Measurements from ENCODE around the gene RB1.

RB1 gene

GRCh38 chr13:48403151-48403631 is 99.6 kb downstream of the RB1 start:
- Histone ChIP-seq H3K9ac (ENCODE audit: low read length) (no peak overlapping the region), H3K4me3 (ENCODE audit: low read depth, low read length, poor library complexity, severe bottlenecking) (no peak overlapping the region), H3K9me2 (ENCODE audit: low read depth, low read length) (no peaks in the 10 kb centered on the region), H2AFZ (ENCODE audit: low read length) (no peak overlapping the region), H3K27ac (ENCODE audit: low read depth, low read length, poor library complexity, severe bottlenecking) (no peak overlapping the region), H3K9me3 (ENCODE audit: low read length) (no peaks in the 10 kb centered on the region), H4K20me1 (ENCODE audit: insufficient read depth, low read length) (no peaks in the 10 kb centered on the region), H3K4me1 (ENCODE audit: insufficient read depth, low read length, severe bottlenecking) (peaks cover 13% of the 10 kb centered on the region), H3K4me2 (ENCODE audit: low read length) (no peak overlapping the region), H3K36me3 (ENCODE audit: insufficient read depth, low read length) (peaks cover 6% of the 10 kb centered on the region; the same call in 1 of the 2 replicates), H3F3A (ENCODE audit: insufficient read depth, low read length) (no peaks in the 10 kb centered on the region; the same call in 1 of the 2 replicates), H3K27me3 (ENCODE audit: insufficient read depth, low read length) (no peaks in the 10 kb centered on the region), H3K79me2 (ENCODE audit: insufficient read depth, low read length) (no peaks in the 10 kb centered on the region)
- TF ChIP-seq CTCF (IDR thresholded peaks at IDR 0.05; ENCODE audit: low read length) (no peak), EZH2 (IDR thresholded peaks at IDR 0.05; ENCODE audit: borderline replicate concordance, low read length) (no peak)

GRCh38 chr13:48403913-48404312 is 100.4 kb downstream of the RB1 start:
- Histone ChIP-seq H3K9me3 (ENCODE audit: low read length) (no peaks in the 10 kb centered on the region), H3K36me3 (ENCODE audit: insufficient read depth, low read length) (peaks cover 6% of the 10 kb centered on the region; the same call in 1 of the 2 replicates), H3K9ac (ENCODE audit: low read length) (no peak overlapping the region), H3F3A (ENCODE audit: insufficient read depth, low read length) (no peaks in the 10 kb centered on the region; the same call in 1 of the 2 replicates), H3K27me3 (ENCODE audit: insufficient read depth, low read length) (no peaks in the 10 kb centered on the region), H3K4me1 (ENCODE audit: insufficient read depth, low read length, severe bottlenecking) (peaks cover 13% of the 10 kb centered on the region), H3K4me2 (ENCODE audit: low read length) (no peak overlapping the region), H3K9me2 (ENCODE audit: low read depth, low read length) (no peaks in the 10 kb centered on the region), H4K20me1 (ENCODE audit: insufficient read depth, low read length) (no peaks in the 10 kb centered on the region), H3K27ac (ENCODE audit: low read depth, low read length, poor library complexity, severe bottlenecking) (no peak overlapping the region), H3K79me2 (ENCODE audit: insufficient read depth, low read length) (no peaks in the 10 kb centered on the region), H2AFZ (ENCODE audit: low read length) (no peak overlapping the region), H3K4me3 (ENCODE audit: low read depth, low read length, poor library complexity, severe bottlenecking) (no peak overlapping the region)
- TF ChIP-seq CTCF (IDR thresholded peaks at IDR 0.05; ENCODE audit: low read length) (no peak), EZH2 (IDR thresholded peaks at IDR 0.05; ENCODE audit: borderline replicate concordance, low read length) (no peak)

GRCh38 chr13:48404952-48405351 is 101.4 kb downstream of the RB1 start:
- Histone ChIP-seq H3K9me3 (ENCODE audit: low read length) (no peaks in the 10 kb centered on the region), H3K79me2 (ENCODE audit: insufficient read depth, low read length) (no peaks in the 10 kb centered on the region), H3K4me1 (ENCODE audit: insufficient read depth, low read length, severe bottlenecking) (peaks cover 13% of the 10 kb centered on the region), H4K20me1 (ENCODE audit: insufficient read depth, low read length) (no peaks in the 10 kb centered on the region), H3K36me3 (ENCODE audit: insufficient read depth, low read length) (peaks cover 6% of the 10 kb centered on the region; the same call in 1 of the 2 replicates), H3K27ac (ENCODE audit: low read depth, low read length, poor library complexity, severe bottlenecking) (no peak overlapping the region), H3K9me2 (ENCODE audit: low read depth, low read length) (no peaks in the 10 kb centered on the region), H3F3A (ENCODE audit: insufficient read depth, low read length) (no peaks in the 10 kb centered on the region; the same call in 1 of the 2 replicates), H2AFZ (ENCODE audit: low read length) (no peak overlapping the region), H3K9ac (ENCODE audit: low read length) (no peak overlapping the region), H3K4me3 (ENCODE audit: low read depth, low read length, poor library complexity, severe bottlenecking) (no peak overlapping the region), H3K27me3 (ENCODE audit: insufficient read depth, low read length) (no peaks in the 10 kb centered on the region), H3K4me2 (ENCODE audit: low read length) (no peak overlapping the region)
- TF ChIP-seq CTCF (IDR thresholded peaks at IDR 0.05; ENCODE audit: low read length) (no peak), EZH2 (IDR thresholded peaks at IDR 0.05; ENCODE audit: borderline replicate concordance, low read length) (no peak)
